WTC11 (cell line): ENCODE data around the gene NINL. TPM values are rescaled to one million over a fixed set of nuclear protein-coding genes. Genes with fewer than 3 reads are reported as not detected.

Source experiments
- ATAC-seq: fragments of 200-7000 bp; cut with Tn5 transposase; 2 replicates; pipeline ENCODE4 v1.10.0; 2021; ENCODE audit warnings: mild to moderate bottlenecking, moderate library complexity
- CTCF ChIA-PET: fragments of 300-600 bp; sonication (Branson Sonifier 250); formaldehyde crosslinking; loops from one replicate; lab custom pipeline; 2021; ENCODE audit warnings: antibody characterized with exemption; lab: Charles Lee
- POLR2A ChIA-PET: fragments of 350-600 bp; sonication (Branson Sonifier 250); formaldehyde crosslinking; loops from one replicate; lab custom pipeline; 2021; ENCODE audit warnings: antibody characterized with exemption; lab: Charles Lee
- DNase-seq: peaks from one replicate; pipeline ENCODE4 v3.0.0; 2021; ENCODE audit warnings: low spot score
- H3K27ac Mint-ChIP-seq: 2 replicates; pipeline ENCODE4 v1.8.0; 2021; ENCODE audit warnings: mixed read lengths
- H3K27me3 Mint-ChIP-seq: 2 replicates; pipeline ENCODE4 v1.8.0; 2021; ENCODE audit warnings: low read depth, mild to moderate bottlenecking, moderate library complexity, mixed read lengths
- H3K36me3 Mint-ChIP-seq: 2 replicates; pipeline ENCODE4 v1.8.0; 2021; ENCODE audit warnings: mixed read lengths
- H3K4me1 Mint-ChIP-seq: 2 replicates; pipeline ENCODE4 v1.8.0; 2022; ENCODE audit warnings: mixed read lengths
- H3K4me3 Mint-ChIP-seq: 2 replicates; pipeline ENCODE4 v1.8.0; 2021; ENCODE audit warnings: mild to moderate bottlenecking, moderate library complexity, mixed read lengths
- H3K9me3 Mint-ChIP-seq: 2 replicates; pipeline ENCODE4 v1.8.0; 2021; ENCODE audit warnings: mixed read lengths
- ELF4 ChIP-seq: sonication (generic); formaldehyde crosslinking; IDR thresholded peaks from 2 replicates; pipeline ENCODE4 v1.8.1; 2022; ENCODE audit warnings: low read depth, mild to moderate bottlenecking, moderate library complexity, missing genetic modification reagents
- FOXK1 ChIP-seq: sonication (generic); formaldehyde crosslinking; IDR thresholded peaks from 2 replicates; pipeline ENCODE4 v1.8.0; 2022; ENCODE audit warnings: mild to moderate bottlenecking, moderate library complexity, missing genetic modification reagents
- HMGA2 ChIP-seq: fragments of 250-450 bp; sonication (Bioruptor Pico); IDR thresholded peaks from 2 replicates; pipeline ENCODE4 v1.4.0; 2021; ENCODE audit warnings: mild to moderate bottlenecking, moderate library complexity
- IRF2 ChIP-seq: sonication (generic); formaldehyde crosslinking; IDR thresholded peaks from 2 replicates; pipeline ENCODE4 v1.8.0; 2022; ENCODE audit warnings: low read depth, missing genetic modification reagents, borderline replicate concordance
- NFE2L1 ChIP-seq: sonication (generic); formaldehyde crosslinking; IDR thresholded peaks from 2 replicates; pipeline ENCODE4 v1.8.1; 2023; ENCODE audit warnings: missing genetic modification reagents
- RELA ChIP-seq: sonication (generic); formaldehyde crosslinking; IDR thresholded peaks from 2 replicates; pipeline ENCODE4 v1.8.1; 2022; ENCODE audit warnings: missing genetic modification reagents, mild to moderate bottlenecking, borderline replicate concordance
- SP1 ChIP-seq: sonication (generic); formaldehyde crosslinking; conservative IDR thresholded peaks from 2 replicates; pipeline ENCODE4 v1.8.1; 2022; ENCODE audit warnings: missing genetic modification reagents
- TEAD1 ChIP-seq: sonication (generic); formaldehyde crosslinking; IDR thresholded peaks from 2 replicates; pipeline ENCODE4 v1.8.0; 2022; ENCODE audit warnings: mild to moderate bottlenecking, missing genetic modification reagents
- TEAD4 ChIP-seq: sonication (generic); formaldehyde crosslinking; IDR thresholded peaks from 2 replicates; pipeline ENCODE4 v1.8.0; 2022; ENCODE audit warnings: mild to moderate bottlenecking, missing genetic modification reagents
- ZNF317 ChIP-seq: sonication (generic); formaldehyde crosslinking; IDR thresholded peaks from 2 replicates; pipeline ENCODE4 v1.8.1; 2023; ENCODE audit warnings: low read depth, mild to moderate bottlenecking, moderate library complexity, missing genetic modification reagents, borderline replicate concordance
- total RNA-seq: library from RNA; stranded (reverse); gene quantifications from 3 replicates; pipeline ENCODE4 v1.2.3, GENCODE V29; 2021
- TF ChIP-seq, protein P1 (sequence below): sonication (generic); formaldehyde crosslinking; conservative IDR thresholded peaks from 2 replicates; pipeline ENCODE4 v1.8.1; 2022; ENCODE audit warnings: mild to moderate bottlenecking, missing genetic modification reagents
- TF ChIP-seq, protein P2 (sequence below): sonication (generic); formaldehyde crosslinking; IDR thresholded peaks from 2 replicates; pipeline ENCODE4 v1.8.1; 2022; ENCODE audit warnings: mild to moderate bottlenecking, missing genetic modification reagents, moderate library complexity, borderline replicate concordance
- TF ChIP-seq, protein P3 (sequence below): sonication (generic); formaldehyde crosslinking; IDR thresholded peaks from 2 replicates; pipeline ENCODE4 v1.8.1; 2022; ENCODE audit warnings: mild to moderate bottlenecking, moderate library complexity, missing genetic modification reagents
- TF ChIP-seq, protein P4 (sequence below): fragments of 250-450 bp; sonication (Bioruptor Pico); conservative IDR thresholded peaks from 2 replicates; pipeline ENCODE4 v1.9.0; 2021; ENCODE audit warnings: mild to moderate bottlenecking
- TF ChIP-seq, protein P5 (sequence below): fragments of 250-450 bp; sonication (Bioruptor Pico); IDR thresholded peaks from 2 replicates; pipeline ENCODE4 v1.9.0; 2021; ENCODE audit warnings: mild to moderate bottlenecking, borderline replicate concordance
- TF ChIP-seq, protein P6 (sequence below): sonication (generic); formaldehyde crosslinking; IDR thresholded peaks from 2 replicates; pipeline ENCODE4 v1.8.1; 2023; ENCODE audit warnings: mild to moderate bottlenecking, missing genetic modification reagents, moderate library complexity

NINL gene
- total RNA-seq, 1 experiment from 2014 or later, result 36.0 TPM

DNA sequence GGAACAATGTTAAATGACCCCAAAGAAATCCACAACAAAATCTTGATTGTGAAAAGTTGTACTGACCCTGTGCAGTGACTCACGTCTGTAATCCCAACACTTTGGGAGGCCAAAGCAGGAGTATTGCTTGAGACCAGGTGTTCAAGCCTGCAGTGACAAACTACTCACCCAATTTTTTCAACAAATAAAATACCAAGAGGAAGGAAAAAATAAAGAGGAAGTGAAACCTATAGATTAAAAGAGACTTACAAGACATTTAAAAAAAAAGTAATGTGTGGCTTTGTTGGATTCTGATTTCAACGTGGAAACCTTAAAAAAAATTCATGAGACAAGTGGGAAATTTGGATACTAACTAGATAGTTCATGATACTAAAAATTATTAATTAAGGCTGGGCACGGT, 146.0 kb downstream of the NINL start:
- Mint-ChIP-seq H3K9me3 (no peaks in the 10 kb centered on the region), H3K4me1 (peaks cover 14% of the 10 kb centered on the region), H3K27me3 (no peaks in the 10 kb centered on the region), H3K36me3 (peaks cover 49% of the 10 kb centered on the region), H3K27ac (no peak overlapping the region), H3K4me3 (no peak overlapping the region)
- ChIA-PET CTCF (no interaction called here), POLR2A (no interaction called here)
- TF ChIP-seq RELA (CRISPR knock-in tag) (no peak), IRF2 (CRISPR knock-in tag) (no peak), FOXK1 (no peak), ZNF317 (CRISPR knock-in tag) (no peak), TEAD1 (CRISPR knock-in tag) (no peak), HMGA2 (CRISPR knock-in tag) (no peak), NFE2L1 (CRISPR knock-in tag) (no peak), ELF4 (CRISPR knock-in tag) (no peak), SP1 (CRISPR knock-in tag) (no peak)
- TF ChIP-seq, protein P1, sequence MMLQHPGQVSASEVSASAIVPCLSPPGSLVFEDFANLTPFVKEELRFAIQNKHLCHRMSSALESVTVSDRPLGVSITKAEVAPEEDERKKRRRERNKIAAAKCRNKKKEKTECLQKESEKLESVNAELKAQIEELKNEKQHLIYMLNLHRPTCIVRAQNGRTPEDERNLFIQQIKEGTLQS (CRISPR knock-in tag), result no peak
- TF ChIP-seq, protein P2, sequence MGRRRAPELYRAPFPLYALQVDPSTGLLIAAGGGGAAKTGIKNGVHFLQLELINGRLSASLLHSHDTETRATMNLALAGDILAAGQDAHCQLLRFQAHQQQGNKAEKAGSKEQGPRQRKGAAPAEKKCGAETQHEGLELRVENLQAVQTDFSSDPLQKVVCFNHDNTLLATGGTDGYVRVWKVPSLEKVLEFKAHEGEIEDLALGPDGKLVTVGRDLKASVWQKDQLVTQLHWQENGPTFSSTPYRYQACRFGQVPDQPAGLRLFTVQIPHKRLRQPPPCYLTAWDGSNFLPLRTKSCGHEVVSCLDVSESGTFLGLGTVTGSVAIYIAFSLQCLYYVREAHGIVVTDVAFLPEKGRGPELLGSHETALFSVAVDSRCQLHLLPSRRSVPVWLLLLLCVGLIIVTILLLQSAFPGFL (CRISPR knock-in tag), result no peak
- TF ChIP-seq, protein P3, sequence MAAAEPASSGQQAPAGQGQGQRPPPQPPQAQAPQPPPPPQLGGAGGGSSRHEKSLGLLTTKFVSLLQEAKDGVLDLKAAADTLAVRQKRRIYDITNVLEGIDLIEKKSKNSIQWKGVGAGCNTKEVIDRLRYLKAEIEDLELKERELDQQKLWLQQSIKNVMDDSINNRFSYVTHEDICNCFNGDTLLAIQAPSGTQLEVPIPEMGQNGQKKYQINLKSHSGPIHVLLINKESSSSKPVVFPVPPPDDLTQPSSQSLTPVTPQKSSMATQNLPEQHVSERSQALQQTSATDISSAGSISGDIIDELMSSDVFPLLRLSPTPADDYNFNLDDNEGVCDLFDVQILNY (CRISPR knock-in tag), result no peak
- TF ChIP-seq, protein P4, sequence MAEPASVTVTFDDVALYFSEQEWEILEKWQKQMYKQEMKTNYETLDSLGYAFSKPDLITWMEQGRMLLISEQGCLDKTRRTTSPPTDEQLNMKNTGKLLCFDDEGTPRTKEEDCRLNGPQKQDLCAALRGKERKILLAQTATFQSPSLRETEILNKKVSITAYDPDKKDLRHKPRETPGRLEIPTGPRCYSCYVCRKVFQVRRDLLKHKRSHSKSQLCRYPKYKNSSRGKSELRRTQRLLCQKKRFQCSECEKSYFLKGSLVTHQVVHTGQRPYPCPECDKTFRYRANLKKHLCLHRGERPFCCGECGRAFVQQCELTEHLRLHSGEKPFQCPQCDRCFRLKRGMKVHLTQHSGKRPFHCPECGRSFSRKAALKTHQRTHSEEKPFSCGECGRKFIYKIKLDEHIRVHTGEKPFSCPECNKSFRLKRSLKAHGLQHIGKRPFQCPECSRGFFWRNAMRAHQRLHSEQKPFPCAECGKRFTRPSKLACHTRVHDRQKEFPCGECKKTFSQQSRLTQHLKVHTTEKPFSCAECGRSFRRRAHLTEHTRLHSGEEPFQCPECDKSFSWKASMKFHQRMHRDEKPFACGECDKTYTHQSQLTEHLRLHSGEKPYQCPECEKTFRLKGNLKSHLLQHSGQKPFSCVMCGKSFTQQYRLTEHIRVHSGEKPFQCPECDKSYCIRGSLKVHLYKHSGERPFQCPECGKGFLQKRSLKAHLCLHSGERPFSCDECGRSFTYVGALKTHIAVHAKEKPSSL (CRISPR knock-in tag), result no peak
- TF ChIP-seq, protein P5, sequence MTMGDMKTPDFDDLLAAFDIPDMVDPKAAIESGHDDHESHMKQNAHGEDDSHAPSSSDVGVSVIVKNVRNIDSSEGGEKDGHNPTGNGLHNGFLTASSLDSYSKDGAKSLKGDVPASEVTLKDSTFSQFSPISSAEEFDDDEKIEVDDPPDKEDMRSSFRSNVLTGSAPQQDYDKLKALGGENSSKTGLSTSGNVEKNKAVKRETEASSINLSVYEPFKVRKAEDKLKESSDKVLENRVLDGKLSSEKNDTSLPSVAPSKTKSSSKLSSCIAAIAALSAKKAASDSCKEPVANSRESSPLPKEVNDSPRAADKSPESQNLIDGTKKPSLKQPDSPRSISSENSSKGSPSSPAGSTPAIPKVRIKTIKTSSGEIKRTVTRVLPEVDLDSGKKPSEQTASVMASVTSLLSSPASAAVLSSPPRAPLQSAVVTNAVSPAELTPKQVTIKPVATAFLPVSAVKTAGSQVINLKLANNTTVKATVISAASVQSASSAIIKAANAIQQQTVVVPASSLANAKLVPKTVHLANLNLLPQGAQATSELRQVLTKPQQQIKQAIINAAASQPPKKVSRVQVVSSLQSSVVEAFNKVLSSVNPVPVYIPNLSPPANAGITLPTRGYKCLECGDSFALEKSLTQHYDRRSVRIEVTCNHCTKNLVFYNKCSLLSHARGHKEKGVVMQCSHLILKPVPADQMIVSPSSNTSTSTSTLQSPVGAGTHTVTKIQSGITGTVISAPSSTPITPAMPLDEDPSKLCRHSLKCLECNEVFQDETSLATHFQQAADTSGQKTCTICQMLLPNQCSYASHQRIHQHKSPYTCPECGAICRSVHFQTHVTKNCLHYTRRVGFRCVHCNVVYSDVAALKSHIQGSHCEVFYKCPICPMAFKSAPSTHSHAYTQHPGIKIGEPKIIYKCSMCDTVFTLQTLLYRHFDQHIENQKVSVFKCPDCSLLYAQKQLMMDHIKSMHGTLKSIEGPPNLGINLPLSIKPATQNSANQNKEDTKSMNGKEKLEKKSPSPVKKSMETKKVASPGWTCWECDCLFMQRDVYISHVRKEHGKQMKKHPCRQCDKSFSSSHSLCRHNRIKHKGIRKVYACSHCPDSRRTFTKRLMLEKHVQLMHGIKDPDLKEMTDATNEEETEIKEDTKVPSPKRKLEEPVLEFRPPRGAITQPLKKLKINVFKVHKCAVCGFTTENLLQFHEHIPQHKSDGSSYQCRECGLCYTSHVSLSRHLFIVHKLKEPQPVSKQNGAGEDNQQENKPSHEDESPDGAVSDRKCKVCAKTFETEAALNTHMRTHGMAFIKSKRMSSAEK (CRISPR knock-in tag), result no peak
- TF ChIP-seq, protein P6, sequence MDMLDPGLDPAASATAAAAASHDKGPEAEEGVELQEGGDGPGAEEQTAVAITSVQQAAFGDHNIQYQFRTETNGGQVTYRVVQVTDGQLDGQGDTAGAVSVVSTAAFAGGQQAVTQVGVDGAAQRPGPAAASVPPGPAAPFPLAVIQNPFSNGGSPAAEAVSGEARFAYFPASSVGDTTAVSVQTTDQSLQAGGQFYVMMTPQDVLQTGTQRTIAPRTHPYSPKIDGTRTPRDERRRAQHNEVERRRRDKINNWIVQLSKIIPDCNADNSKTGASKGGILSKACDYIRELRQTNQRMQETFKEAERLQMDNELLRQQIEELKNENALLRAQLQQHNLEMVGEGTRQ (CRISPR knock-in tag), result no peak
- DNase-seq, result no peak
- no peak for ATAC-seq

DNA sequence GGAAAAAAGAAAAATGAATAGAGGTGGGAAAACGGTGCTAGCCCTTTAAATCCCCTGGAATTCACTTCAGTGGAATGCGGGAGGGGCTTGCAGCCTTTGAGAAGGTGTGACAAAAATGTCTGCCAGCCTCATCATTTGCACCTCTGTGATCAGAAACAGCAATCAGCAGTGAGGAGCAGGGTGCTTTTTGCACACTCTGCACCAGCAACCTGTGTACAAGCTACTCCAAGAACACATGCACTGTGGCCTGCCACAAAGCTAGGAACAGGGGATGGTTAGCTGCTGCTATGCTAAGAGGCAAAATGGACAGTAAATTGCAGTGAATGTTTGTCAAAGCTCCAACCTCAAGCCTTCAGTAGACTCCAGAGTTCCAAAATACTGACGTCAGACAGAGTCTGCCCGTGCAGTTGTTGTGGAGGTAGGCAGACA, 148.2 kb downstream of the NINL start:
- no peaks in the 10 kb centered on the region for H3K9me3 Mint-ChIP-seq
- no peak overlapping the region for H3K4me3 Mint-ChIP-seq
- ChIA-PET POLR2A (no interaction called here), CTCF (interaction anchor here (1.2 kb wide), 1 partner anchor 38 kb away, joined by 3 read pairs; no protein-coding TSS in a partner anchor)
- H3K4me1 Mint-ChIP-seq, result peaks cover 14% of the 10 kb centered on the region
- TF ChIP-seq TEAD4 (CRISPR knock-in tag) (peak; percentile 70; the same call in 1 of the 2 replicates), TEAD1 (CRISPR knock-in tag) (no peak; the same call in 1 of the 2 replicates)
- TF ChIP-seq, all 79 proteins: peak for 1
- H3K27ac Mint-ChIP-seq, result peak overlapping the region; percentile 81
- DNase-seq (peak; percentile 47), ATAC-seq (peak; percentile 83)
- H3K27me3 Mint-ChIP-seq, result no peaks in the 10 kb centered on the region
- H3K36me3 Mint-ChIP-seq, result peaks cover 48% of the 10 kb centered on the region
